IPS DF 6.9 (cell line): ENCODE measurements around the gene GALNT18.

Source experiments
- DNase-seq: peaks from one replicate; pipeline ENCODE4 v3.0.0-alpha.2; 2013; ENCODE audit warnings: low read depth, low spot score
- H3K27ac ChIP-seq: one replicate; pipeline ENCODE4 v1.5.1; 2013; ENCODE audit warnings: low read length, control low read depth
- H3K27me3 ChIP-seq: 2 replicates; pipeline ENCODE4 v1.6.1; 2013; ENCODE audit warnings: mild to moderate bottlenecking, low read length; ENCODE audit not compliant: control insufficient read depth, insufficient read depth
- H3K36me3 ChIP-seq: 2 replicates; pipeline ENCODE4 v1.6.1; 2013; ENCODE audit warnings: low read length; ENCODE audit not compliant: control insufficient read depth, insufficient read depth
- H3K4me1 ChIP-seq: 2 replicates; pipeline ENCODE4 v1.6.1; 2013; ENCODE audit warnings: low read length; ENCODE audit not compliant: control insufficient read depth, insufficient read depth
- H3K4me3 ChIP-seq: 2 replicates; pipeline ENCODE4 v1.5.1; 2013; ENCODE audit warnings: mild to moderate bottlenecking, low read length
- H3K9me3 ChIP-seq: 2 replicates; pipeline ENCODE4 v1.6.1; 2013; ENCODE audit warnings: low read length, inconsistent platforms; ENCODE audit not compliant: control insufficient read depth, insufficient read depth
- WGBS: extraction: QIAGEN DNeasy Blood & Tissue Kit; methylation state at CpG from one replicate; pipeline ENCODE4 v1.1.7; 2013; ENCODE audit warnings: mixed read lengths, missing lambda C conversion rate; ENCODE audit not compliant: insufficient read length, insufficient coverage; 5-methylcytosine and 5-hydroxymethylcytosine counted together

GALNT18 gene

DNA sequence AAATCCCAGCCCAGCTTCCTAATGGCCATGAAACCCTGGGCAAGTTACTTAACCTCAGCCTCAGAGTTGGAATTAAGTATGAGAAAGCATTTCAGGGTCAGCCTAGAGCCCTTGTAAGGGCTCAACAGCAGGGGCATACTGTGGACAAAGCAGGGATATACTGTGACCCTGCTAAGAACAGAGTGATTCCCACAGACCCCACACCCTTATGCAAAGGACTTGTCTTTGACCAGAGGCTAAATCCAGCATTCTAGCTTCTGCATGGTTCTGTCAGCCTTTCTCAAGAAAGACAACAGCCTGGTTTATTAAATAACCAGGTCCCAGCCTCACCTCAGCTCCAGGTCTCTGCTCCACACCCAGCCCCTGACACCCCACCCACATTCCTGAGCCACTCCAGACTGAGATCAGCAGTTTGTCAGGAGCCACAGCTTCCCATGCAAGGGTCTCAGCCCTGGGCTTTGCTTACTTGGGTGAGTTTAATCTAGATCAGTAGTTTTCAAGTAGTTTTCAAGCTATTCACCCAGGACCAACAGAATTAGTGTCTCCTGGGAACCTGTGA lies 69.2 kb downstream of the GALNT18 start:
- Histone ChIP-seq H3K4me3 (no peak overlapping the region), H3K27ac (no peak overlapping the region), H3K27me3 (no peaks in the 10 kb centered on the region), H3K9me3 (no peaks in the 10 kb centered on the region), H3K36me3 (no peaks in the 10 kb centered on the region), H3K4me1 (0 out of 2 replicates have a peak, but pooled peaks cover 1% of the 10 kb centered on the region)
- DNase-seq, result no peak

DNA sequence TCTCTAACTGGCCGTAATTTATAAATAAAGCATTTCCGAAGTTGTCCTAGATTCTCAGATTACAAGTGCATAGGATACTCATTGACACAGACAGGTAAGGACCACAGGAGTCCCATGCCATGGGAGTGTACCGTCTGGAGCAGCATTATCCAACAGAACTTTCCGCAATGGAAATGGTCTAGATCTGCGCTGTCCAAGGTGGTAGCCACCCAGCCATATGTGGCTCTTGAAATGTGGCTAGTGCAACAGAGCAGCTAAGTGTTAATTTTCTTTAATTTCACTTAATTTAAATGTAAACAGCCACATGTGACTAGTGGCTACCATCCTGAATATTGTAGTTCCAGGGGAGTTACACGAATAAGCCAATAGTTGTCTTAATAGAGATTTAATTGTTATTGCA lies 71.3 kb downstream of the GALNT18 start:
- Histone ChIP-seq H3K27ac (no peak overlapping the region), H3K36me3 (no peaks in the 10 kb centered on the region), H3K9me3 (no peaks in the 10 kb centered on the region), H3K4me1 (peaks cover 5% of the 10 kb centered on the region; the same call in 1 of the 2 replicates), H3K27me3 (no peaks in the 10 kb centered on the region), H3K4me3 (no peak overlapping the region)
- DNase-seq, result no peak
- WGBS, result no CpG with 5 or more reads among the region's 6 CpGs

DNA sequence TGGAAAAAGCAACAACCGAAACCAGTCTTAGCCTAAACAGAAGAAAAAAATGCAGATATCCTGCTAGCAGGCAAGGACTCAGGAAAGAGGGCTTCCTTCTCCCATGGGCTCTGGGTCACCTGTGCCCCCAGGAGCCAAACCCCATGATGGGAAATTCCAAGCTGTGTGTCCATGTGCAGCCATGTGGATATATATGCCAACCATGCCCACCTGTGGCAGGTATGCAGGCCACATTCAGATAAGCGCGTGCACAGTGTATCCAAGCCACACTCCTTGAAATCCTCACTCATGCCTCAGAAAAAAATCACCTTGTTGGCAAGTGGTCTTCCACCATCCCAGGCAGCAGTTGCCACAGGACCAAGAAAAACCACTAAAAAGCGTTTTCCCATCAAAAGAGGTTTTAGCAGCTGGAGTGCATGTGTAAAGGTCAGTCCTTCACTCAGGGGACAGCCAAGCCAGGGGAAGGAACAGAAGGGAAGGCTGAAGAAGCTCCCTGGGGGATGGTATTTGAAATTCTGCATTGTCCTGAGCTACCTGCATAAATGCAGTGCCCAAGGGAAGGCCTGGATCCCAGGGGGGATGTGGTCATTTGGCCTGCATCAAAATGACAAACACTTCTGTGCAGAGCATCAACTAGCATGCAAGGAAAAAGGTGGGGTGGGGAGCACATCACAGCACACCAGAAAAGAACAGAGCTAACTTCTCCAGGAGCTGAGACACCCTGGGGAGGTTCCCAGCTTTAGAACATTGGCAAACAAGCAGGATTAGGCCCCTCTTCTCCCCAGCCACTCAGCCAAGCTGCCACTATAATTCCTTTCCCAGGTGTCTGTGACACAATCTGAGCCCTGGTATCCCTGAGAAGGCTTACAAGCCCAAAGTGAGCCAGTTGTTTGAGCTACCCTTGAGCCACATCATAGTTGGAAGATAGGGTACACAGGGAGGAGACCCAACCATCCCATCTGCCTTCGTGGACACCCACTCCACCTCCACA lies 76.2 kb downstream of the GALNT18 start:
- WGBS, result no CpG with 5 or more reads among the region's 5 CpGs
- Histone ChIP-seq H3K36me3 (no peaks in the 10 kb centered on the region), H3K27me3 (no peaks in the 10 kb centered on the region), H3K4me3 (no peak overlapping the region), H3K27ac (no peak overlapping the region), H3K4me1 (peaks cover 7% of the 10 kb centered on the region), H3K9me3 (no peaks in the 10 kb centered on the region)
- DNase-seq, result no peak

DNA sequence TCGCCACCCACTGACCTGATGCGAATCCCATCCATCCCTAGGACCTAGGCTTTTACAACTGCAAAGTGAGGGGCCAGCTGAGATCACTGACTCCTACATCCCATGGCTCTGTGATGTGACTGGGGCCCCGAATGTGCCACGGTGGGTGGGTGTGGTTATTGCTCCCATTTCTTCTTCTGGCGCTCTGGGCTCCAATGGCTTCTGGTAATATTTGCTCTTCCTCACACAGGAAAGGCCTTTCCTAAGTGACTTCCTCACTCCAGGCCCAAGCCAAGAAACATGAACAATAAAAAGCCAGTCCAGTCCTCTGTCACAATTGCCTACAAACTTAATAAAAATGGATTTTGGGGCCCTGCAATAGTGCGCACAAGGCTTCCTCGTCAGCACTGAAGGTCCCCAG lies 78.1 kb downstream of the GALNT18 start:
- WGBS, result no CpG with 5 or more reads among the region's 7 CpGs
- DNase-seq, result no peak
- H3K4me3 ChIP-seq, result no peak overlapping the region
- H3K36me3 ChIP-seq, result no peaks in the 10 kb centered on the region
- H3K9me3 ChIP-seq, result no peaks in the 10 kb centered on the region
- H3K4me1 ChIP-seq, result peaks cover 7% of the 10 kb centered on the region
- no peak overlapping the region for H3K27ac ChIP-seq
- H3K27me3 ChIP-seq, result no peaks in the 10 kb centered on the region

DNA sequence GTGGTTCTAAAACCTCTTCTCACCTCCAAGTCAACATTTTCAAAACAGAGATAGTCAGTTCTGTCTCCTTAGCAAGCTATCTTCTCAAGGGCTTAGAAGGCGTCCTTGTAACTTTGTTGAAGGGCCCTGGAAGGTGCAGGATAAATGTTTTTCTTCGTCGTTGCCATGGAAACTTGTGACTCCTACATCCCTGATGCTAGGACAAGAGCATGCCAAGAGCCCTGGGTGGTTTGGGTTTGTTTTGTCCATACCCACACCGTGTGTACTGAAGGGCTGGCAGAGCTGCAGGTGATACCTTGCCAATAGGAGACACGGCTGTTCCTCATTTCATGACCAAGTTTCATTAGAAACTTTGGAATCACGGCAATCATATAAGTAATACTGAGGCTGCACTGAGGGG lies 81.6 kb downstream of the GALNT18 start:
- Histone ChIP-seq H3K36me3 (no peaks in the 10 kb centered on the region), H3K4me1 (no peaks in the 10 kb centered on the region; the same call in 1 of the 2 replicates), H3K9me3 (no peaks in the 10 kb centered on the region), H3K27ac (no peak overlapping the region), H3K27me3 (no peaks in the 10 kb centered on the region), H3K4me3 (no peak overlapping the region)
- DNase-seq, result no peak
- WGBS, result no CpG with 5 or more reads among the region's 6 CpGs

DNA sequence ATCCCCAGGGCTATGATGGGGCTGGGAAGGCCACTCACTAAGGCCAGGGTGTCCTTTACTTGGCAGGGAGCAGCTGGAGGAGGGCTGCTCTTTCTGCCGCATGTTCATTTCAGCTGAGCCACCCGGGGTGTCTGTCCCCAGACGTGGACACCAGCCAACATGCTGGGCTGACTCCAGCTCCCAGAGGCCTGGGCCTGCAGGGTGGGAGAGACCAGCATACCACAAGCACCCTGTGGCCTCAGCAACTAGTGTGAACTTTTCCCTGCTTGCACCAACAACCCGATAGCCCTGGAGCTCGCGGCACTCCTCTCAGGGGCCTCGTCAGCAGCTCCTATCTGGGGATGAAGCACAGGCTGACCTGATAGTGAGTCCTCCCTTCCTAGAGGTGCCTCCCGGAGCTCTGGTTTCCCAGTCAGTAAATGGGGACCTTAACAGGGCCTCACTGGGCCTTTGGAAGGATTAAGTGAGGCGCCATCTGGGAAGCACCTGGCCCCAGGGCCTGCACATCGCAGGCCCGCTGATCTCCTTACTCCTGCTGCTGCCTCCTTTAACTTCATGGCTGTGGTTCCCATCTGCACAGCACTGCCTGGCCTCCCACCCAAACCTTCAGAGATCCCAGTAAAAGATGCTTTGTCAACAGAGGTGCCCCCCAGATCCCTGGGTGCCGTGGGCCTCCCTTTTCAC lies 83.4 kb downstream of the GALNT18 start:
- no peak for DNase-seq
- Histone ChIP-seq H3K27ac (no peak overlapping the region), H3K4me1 (no peaks in the 10 kb centered on the region), H3K4me3 (no peak overlapping the region), H3K36me3 (no peaks in the 10 kb centered on the region), H3K27me3 (no peaks in the 10 kb centered on the region), H3K9me3 (no peaks in the 10 kb centered on the region)
- no CpG with 5 or more reads among the region's 12 CpGs for WGBS

DNA sequence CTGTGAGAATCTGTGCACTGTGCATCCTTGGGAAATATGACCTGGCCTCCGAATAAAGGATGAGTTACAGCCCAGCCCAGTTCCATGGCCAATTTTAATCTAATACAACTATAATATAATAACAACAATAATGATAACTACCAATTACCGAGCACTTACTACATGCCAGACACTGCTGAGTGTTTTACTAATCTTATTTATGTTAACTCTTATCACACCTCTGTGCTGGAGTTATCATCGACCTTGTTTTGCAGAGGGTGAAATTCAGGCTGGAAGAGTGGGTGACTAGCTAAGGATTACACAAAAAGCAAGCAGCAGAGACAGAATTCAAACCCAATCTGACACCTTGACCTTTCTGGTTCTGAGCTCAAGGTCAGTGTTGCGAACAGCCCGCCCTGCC lies 83.9 kb downstream of the GALNT18 start:
- no peak for DNase-seq
- H3K27ac ChIP-seq, result no peak overlapping the region
- no peaks in the 10 kb centered on the region for H3K27me3 ChIP-seq
- no CpG with 5 or more reads among the region's 5 CpGs for WGBS
- no peaks in the 10 kb centered on the region for H3K4me1 ChIP-seq
- H3K4me3 ChIP-seq, result no peak overlapping the region
- no peaks in the 10 kb centered on the region for H3K36me3 ChIP-seq
- no peaks in the 10 kb centered on the region for H3K9me3 ChIP-seq

DNA sequence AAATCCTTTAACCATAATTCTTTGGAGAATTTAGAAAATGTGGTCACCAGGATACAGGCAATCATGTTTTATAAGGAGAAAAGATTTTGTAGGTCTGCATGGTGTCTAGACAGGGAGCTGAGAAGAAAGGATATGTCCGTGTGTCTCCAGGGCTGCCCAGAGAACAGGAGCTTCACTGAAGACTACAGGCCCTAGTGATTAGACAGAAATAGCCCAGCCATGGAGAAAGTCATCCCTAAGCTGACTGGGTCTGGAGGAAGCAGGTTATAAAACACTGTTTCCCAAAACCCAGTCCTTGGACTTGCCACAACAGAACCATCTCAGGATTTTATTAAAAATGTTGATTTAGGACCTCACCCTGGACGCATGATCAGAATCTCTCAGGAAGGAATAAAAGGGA lies 84.4 kb downstream of the GALNT18 start:
- Histone ChIP-seq H3K36me3 (no peaks in the 10 kb centered on the region), H3K4me3 (no peak overlapping the region), H3K27ac (no peak overlapping the region), H3K27me3 (no peaks in the 10 kb centered on the region), H3K9me3 (no peaks in the 10 kb centered on the region), H3K4me1 (no peaks in the 10 kb centered on the region)
- DNase-seq, result no peak
- WGBS, result no CpG with 5 or more reads among the region's 2 CpGs

DNA sequence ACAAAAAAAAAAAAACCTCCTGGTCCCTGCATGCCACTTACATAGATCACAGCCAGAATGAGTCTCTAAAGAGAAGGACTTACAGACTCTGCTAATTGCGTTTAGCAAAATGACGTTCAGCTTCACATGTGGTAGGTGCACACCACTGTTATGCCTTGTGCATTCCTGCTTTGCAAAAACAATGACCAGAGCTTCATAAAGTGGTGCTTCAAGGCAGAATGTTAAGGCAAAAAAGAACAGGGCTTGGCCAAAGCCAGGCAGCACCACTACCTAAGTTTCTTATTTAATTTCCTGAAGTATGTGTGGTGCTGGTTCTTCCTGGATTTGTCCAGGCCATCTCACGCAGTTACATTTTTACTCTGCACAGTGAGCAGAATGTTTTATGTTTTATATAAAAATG lies 85.2 kb downstream of the GALNT18 start:
- Histone ChIP-seq H3K4me3 (no peak overlapping the region), H3K27ac (no peak overlapping the region), H3K9me3 (no peaks in the 10 kb centered on the region), H3K4me1 (no peaks in the 10 kb centered on the region), H3K36me3 (no peaks in the 10 kb centered on the region), H3K27me3 (no peaks in the 10 kb centered on the region)
- WGBS, result no CpG with 5 or more reads among the region's 3 CpGs
- DNase-seq, result no peak

DNA sequence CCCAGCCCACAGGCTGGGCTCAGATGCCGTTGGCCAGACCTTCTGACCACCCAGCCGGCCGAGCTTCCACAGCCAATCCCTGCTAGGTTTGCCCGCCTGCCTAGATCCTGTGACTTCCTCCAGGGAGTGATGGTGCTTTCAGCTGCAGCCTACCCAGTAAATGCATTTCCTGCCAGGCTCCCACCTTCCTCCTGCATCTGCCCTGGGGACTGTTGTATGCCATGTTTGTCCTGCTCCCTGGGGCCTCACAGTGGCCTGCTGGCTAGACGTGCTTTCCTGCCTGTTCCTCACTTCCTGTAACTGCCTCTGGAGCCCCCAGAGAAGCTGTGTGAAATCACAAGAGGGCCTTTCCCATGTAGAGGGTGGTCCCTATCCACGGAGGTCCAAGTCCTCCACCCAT lies 86.2 kb downstream of the GALNT18 start:
- no peak for DNase-seq
- Histone ChIP-seq H3K4me3 (no peak overlapping the region), H3K4me1 (no peaks in the 10 kb centered on the region), H3K27me3 (no peaks in the 10 kb centered on the region), H3K9me3 (no peaks in the 10 kb centered on the region), H3K27ac (no peak overlapping the region), H3K36me3 (no peaks in the 10 kb centered on the region)
- no CpG with 5 or more reads among the region's 6 CpGs for WGBS
